ENCODE data around the gene BASP1. TPM values are rescaled to one million over a fixed set of nuclear protein-coding genes. Genes with fewer than 3 reads are reported as not detected.

Gene BASP1
- total RNA-seq, 1 donor from 2014 or later: 158 TPM

DNA sequence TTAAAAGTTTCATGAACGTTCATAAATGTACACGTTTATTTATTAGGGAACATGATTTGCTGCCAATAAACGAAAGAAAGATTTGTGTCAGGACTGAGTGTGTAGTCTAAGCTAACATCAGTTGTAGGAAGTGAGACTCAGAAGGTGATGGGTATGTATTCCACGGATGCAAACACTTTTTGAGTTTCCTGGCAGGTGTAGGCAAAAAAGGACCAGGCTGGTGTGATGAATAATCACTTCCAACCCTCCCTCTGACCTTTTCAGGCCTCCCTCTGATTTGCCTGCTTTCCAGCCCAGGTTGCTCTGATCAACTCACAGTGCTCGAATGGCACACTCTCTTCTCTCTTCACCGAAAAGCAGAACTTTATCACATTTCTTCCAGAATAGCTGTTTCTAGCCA lies 51.8 kb downstream of the BASP1 start:
- Mint-ChIP-seq H3K4me3 (no peak overlapping the region), H3K36me3 (peaks cover 60% of the 10 kb centered on the region), H3K27me3 (ENCODE audit: insufficient read depth, low read depth) (no peaks in the 10 kb centered on the region), H3K27ac (no peak overlapping the region), H3K9me3 (peaks cover 44% of the 10 kb centered on the region), H3K4me1 (no peaks in the 10 kb centered on the region)
- Histone ChIP-seq H3K27ac (no peak overlapping the region), H3F3A (ENCODE audit: low read depth) (peaks cover 7% of the 10 kb centered on the region), H3K4me1 (no peaks in the 10 kb centered on the region), H3K36me3 (no peaks in the 10 kb centered on the region), H3K27me3 (no peaks in the 10 kb centered on the region), H3K9me3 (ENCODE audit: low read depth) (no peaks in the 10 kb centered on the region), H3K9ac (no peak overlapping the region), H3K79me2 (ENCODE audit: low read depth) (peaks cover 100% of the 10 kb centered on the region), H2AFZ (replicated peaks) (no peak overlapping the region), H3K4me2 (no peak overlapping the region), H4K20me1 (ENCODE audit: low read depth) (peaks cover 83% of the 10 kb centered on the region), H3K4me3 (no peak overlapping the region)
- no peak for DNase-seq (ENCODE audit: low spot score)
- TF ChIP-seq EZH2 (IDR thresholded peaks at IDR 0.05): no peak
- TF ChIP-seq EZH2phosphoT487 (IDR thresholded peaks at IDR 0.05): no peak
- TF ChIP-seq, protein P1, sequence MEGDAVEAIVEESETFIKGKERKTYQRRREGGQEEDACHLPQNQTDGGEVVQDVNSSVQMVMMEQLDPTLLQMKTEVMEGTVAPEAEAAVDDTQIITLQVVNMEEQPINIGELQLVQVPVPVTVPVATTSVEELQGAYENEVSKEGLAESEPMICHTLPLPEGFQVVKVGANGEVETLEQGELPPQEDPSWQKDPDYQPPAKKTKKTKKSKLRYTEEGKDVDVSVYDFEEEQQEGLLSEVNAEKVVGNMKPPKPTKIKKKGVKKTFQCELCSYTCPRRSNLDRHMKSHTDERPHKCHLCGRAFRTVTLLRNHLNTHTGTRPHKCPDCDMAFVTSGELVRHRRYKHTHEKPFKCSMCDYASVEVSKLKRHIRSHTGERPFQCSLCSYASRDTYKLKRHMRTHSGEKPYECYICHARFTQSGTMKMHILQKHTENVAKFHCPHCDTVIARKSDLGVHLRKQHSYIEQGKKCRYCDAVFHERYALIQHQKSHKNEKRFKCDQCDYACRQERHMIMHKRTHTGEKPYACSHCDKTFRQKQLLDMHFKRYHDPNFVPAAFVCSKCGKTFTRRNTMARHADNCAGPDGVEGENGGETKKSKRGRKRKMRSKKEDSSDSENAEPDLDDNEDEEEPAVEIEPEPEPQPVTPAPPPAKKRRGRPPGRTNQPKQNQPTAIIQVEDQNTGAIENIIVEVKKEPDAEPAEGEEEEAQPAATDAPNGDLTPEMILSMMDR (IDR thresholded peaks at IDR 0.05): no peak

DNA sequence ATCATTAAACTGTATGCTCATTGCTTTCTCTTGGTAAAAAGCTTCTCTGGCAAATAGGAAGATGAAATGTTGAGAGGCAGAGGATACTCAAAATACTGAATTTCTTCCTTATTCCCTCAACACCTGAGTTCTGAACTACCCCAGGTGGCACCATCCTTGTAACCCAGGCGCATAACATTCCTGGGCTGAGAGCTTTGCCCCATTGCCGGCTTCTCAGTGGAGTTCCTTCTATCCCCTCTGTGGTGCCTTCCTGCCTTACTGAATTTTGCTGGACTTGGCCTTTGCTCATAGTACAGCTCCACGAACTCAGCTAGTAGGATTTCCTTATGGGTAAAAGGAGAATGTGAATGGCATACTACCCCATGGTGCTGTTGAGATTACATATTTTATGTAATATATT lies 54.7 kb downstream of the BASP1 start:
- Histone ChIP-seq H3K27ac (no peak overlapping the region), H4K20me1 (ENCODE audit: low read depth) (peaks cover 56% of the 10 kb centered on the region), H3K4me1 (no peaks in the 10 kb centered on the region), H3K27me3 (no peaks in the 10 kb centered on the region), H3K79me2 (ENCODE audit: low read depth) (peaks cover 80% of the 10 kb centered on the region), H3K36me3 (peaks cover 6% of the 10 kb centered on the region), H3K9me3 (ENCODE audit: low read depth) (no peaks in the 10 kb centered on the region), H2AFZ (replicated peaks) (no peak overlapping the region), H3F3A (ENCODE audit: low read depth) (peaks cover 16% of the 10 kb centered on the region), H3K4me3 (no peak overlapping the region), H3K9ac (no peak overlapping the region), H3K4me2 (no peak overlapping the region)
- peaks cover 26% of the 10 kb centered on the region for H3K9me3 Mint-ChIP-seq
- peaks cover 59% of the 10 kb centered on the region for H3K36me3 Mint-ChIP-seq
- H3K27ac Mint-ChIP-seq: no peak overlapping the region
- no peaks in the 10 kb centered on the region for H3K27me3 Mint-ChIP-seq (ENCODE audit: insufficient read depth, low read depth)
- no peaks in the 10 kb centered on the region for H3K4me1 Mint-ChIP-seq
- TF ChIP-seq EZH2phosphoT487 (IDR thresholded peaks at IDR 0.05): no peak
- no peak for TF ChIP-seq EZH2 (IDR thresholded peaks at IDR 0.05)
- TF ChIP-seq, protein P1 (IDR thresholded peaks at IDR 0.05): no peak
- no peak for DNase-seq (ENCODE audit: low spot score)
- no peak overlapping the region for H3K4me3 Mint-ChIP-seq

DNA sequence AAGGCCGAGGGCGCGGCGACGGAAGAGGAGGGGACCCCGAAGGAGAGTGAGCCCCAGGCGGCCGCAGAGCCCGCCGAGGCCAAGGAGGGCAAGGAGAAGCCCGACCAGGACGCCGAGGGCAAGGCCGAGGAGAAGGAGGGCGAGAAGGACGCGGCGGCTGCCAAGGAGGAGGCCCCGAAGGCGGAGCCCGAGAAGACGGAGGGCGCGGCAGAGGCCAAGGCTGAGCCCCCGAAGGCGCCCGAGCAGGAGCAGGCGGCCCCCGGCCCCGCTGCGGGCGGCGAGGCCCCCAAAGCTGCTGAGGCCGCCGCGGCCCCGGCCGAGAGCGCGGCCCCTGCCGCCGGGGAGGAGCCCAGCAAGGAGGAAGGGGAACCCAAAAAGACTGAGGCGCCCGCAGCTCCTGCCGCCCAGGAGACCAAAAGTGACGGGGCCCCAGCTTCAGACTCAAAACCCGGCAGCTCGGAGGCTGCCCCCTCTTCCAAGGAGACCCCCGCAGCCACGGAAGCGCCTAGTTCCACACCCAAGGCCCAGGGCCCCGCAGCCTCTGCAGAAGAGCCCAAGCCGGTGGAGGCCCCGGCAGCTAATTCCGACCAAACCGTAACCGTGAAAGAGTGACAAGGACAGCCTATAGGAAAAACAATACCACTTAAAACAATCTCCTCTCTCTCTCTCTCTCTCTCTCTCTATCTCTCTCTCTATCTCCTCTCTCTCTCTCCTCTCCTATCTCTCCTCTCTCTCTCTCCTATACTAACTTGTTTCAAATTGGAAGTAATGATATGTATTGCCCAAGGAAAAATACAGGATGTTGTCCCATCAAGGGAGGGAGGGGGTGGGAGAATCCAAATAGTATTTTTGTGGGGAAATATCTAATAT lies 58.1 kb downstream of the BASP1 start:
- TF ChIP-seq, protein P1 (IDR thresholded peaks at IDR 0.05): no peak
- TF ChIP-seq EZH2 (IDR thresholded peaks at IDR 0.05): no peak
- Histone ChIP-seq H4K20me1 (ENCODE audit: low read depth) (peaks cover 31% of the 10 kb centered on the region), H3K4me1 (no peaks in the 10 kb centered on the region), H2AFZ (replicated peaks) (no peak overlapping the region), H3K27ac (no peak overlapping the region), H3K9ac (no peak overlapping the region), H3K27me3 (no peaks in the 10 kb centered on the region), H3K4me3 (no peak overlapping the region), H3K79me2 (ENCODE audit: low read depth) (peaks cover 46% of the 10 kb centered on the region), H3K36me3 (peaks cover 6% of the 10 kb centered on the region), H3F3A (ENCODE audit: low read depth) (peaks cover 42% of the 10 kb centered on the region), H3K9me3 (ENCODE audit: low read depth) (no peaks in the 10 kb centered on the region), H3K4me2 (no peak overlapping the region)
- Mint-ChIP-seq H3K4me1 (no peaks in the 10 kb centered on the region), H3K27ac (no peak overlapping the region), H3K27me3 (ENCODE audit: insufficient read depth, low read depth) (peaks cover 6% of the 10 kb centered on the region), H3K9me3 (peaks cover 9% of the 10 kb centered on the region), H3K36me3 (peaks cover 50% of the 10 kb centered on the region), H3K4me3 (no peak overlapping the region)
- no peak for DNase-seq (ENCODE audit: low spot score)
